Neuronal stem cell (in vitro differentiated cells): ENCODE data around the gene CCDC63.
A peak's percentile ranks its signal among the peaks of the same experiment; 100 is the strongest.

ENCODE experiments used
- DNase-seq: peaks from one replicate; pipeline ENCODE4 v3.0.0-alpha.2; 2013; ENCODE audit warnings: low spot score
- H2AFZ ChIP-seq: one replicate; pipeline ENCODE4 v1.6.1; 2013; ENCODE audit warnings: mild to moderate bottlenecking, low read length, inconsistent platforms
- H2AK5ac ChIP-seq: 2 replicates; pipeline ENCODE4 v1.6.1; 2013; ENCODE audit warnings: low read depth, mild to moderate bottlenecking, inconsistent platforms, low read length, moderate library complexity, mixed read lengths
- H2BK120ac ChIP-seq: 2 replicates; pipeline ENCODE4 v1.6.1; 2013; ENCODE audit warnings: low read depth, mild to moderate bottlenecking, inconsistent platforms, low read length, moderate library complexity, mixed read lengths
- H2BK12ac ChIP-seq: one replicate; pipeline ENCODE4 v1.6.1; 2013; ENCODE audit warnings: low read length, inconsistent platforms
- H2BK15ac ChIP-seq: 2 replicates; pipeline ENCODE4 v1.6.1; 2013; ENCODE audit warnings: mild to moderate bottlenecking, low read length, inconsistent platforms, mixed read lengths
- H2BK5ac ChIP-seq: one replicate; pipeline ENCODE4 v1.6.1; 2013; ENCODE audit warnings: inconsistent platforms, mild to moderate bottlenecking, low read length, moderate library complexity
- H3K14ac ChIP-seq: one replicate; pipeline ENCODE4 v1.6.1; 2013; ENCODE audit warnings: low read length, inconsistent platforms
- H3K18ac ChIP-seq: 2 replicates; pipeline ENCODE4 v1.6.1; 2013; ENCODE audit warnings: low read length, inconsistent platforms
- H3K23ac ChIP-seq: 2 replicates; pipeline ENCODE4 v1.6.1; 2013; ENCODE audit warnings: low read depth, mild to moderate bottlenecking, mixed read lengths, low read length, inconsistent platforms; ENCODE audit not compliant: poor library complexity
- H3K27ac ChIP-seq: replicated peaks from 3 replicates; pipeline ENCODE4 v1.5.1; 2013; ENCODE audit warnings: low read length, inconsistent platforms
- H3K27me3 ChIP-seq, 3 experiments: 2 replicates each; pipeline ENCODE4 v1.6.1; 2013; ENCODE audit warnings: low read length in 3 of 3, mild to moderate bottlenecking in 2 of 3, inconsistent platforms in 1 of 3, low read depth in 1 of 3, mixed read lengths in 1 of 3, moderate library complexity in 1 of 3; ENCODE audit not compliant: control insufficient read depth in 3 of 3, insufficient read depth in 3 of 3
- H3K36me3 ChIP-seq, 2 donors: replicated peaks in 1 of 2; 2 replicates each; pipeline ENCODE4 v1.6.1; 2013; ENCODE audit warnings: low read length in 2 of 2; ENCODE audit not compliant: control insufficient read depth in 2 of 2, insufficient read depth in 2 of 2
- H3K4ac ChIP-seq: 2 replicates; pipeline ENCODE4 v1.6.1; 2013; ENCODE audit warnings: inconsistent platforms, mild to moderate bottlenecking, low read length, moderate library complexity
- H3K4me1 ChIP-seq, 2 donors: 1 replicate in 1 of 2; 2 replicates in 1 of 2; pipeline ENCODE4 v1.6.1; 2013; ENCODE audit warnings: low read length in 2 of 2, low read depth in 1 of 2; ENCODE audit not compliant: control insufficient read depth in 2 of 2, insufficient read depth in 1 of 2
- H3K4me2 ChIP-seq: one replicate; pipeline ENCODE4 v1.6.1; 2013; ENCODE audit warnings: mild to moderate bottlenecking, low read length, inconsistent platforms; ENCODE audit not compliant: insufficient read depth, poor library complexity, severe bottlenecking
- H3K4me3 ChIP-seq, 2 donors: 2 replicates each; pipeline ENCODE4 v1.5.1; 2013; ENCODE audit warnings: low read length in 2 of 2, mild to moderate bottlenecking in 2 of 2, inconsistent platforms in 1 of 2, moderate library complexity in 1 of 2
- H3K79me1 ChIP-seq: one replicate; pipeline ENCODE4 v1.6.1; 2013; ENCODE audit warnings: low read depth, mild to moderate bottlenecking, inconsistent platforms, low read length, moderate library complexity
- H3K9ac ChIP-seq: one replicate; pipeline ENCODE4 v1.6.1; 2013; ENCODE audit warnings: mild to moderate bottlenecking, low read depth, low read length, inconsistent platforms; ENCODE audit not compliant: poor library complexity
- H3K9me3 ChIP-seq, 2 donors: replicated peaks in 1 of 2; 2 replicates each; pipeline versions ENCODE3 to v1.6.1; 2013; ENCODE audit warnings: low read length in 2 of 2, mild to moderate bottlenecking in 2 of 2, inconsistent platforms in 1 of 2, low read depth in 1 of 2, mixed read lengths in 1 of 2, moderate library complexity in 1 of 2; ENCODE audit not compliant: control insufficient read depth in 2 of 2, insufficient read depth in 1 of 2
- H4K8ac ChIP-seq: one replicate; pipeline ENCODE4 v1.6.1; 2013; ENCODE audit warnings: low read depth, mild to moderate bottlenecking, inconsistent platforms, low read length, moderate library complexity
- H4K91ac ChIP-seq: one replicate; pipeline ENCODE4 v1.6.1; 2013; ENCODE audit warnings: low read length, low read depth, mild to moderate bottlenecking, inconsistent platforms; ENCODE audit not compliant: poor library complexity
- WGBS, 2 donors: extraction: QIAGEN DNeasy Blood & Tissue Kit; methylation state at CpG; one replicate each; pipeline ENCODE4 v1.1.7; 2013; ENCODE audit warnings: missing lambda C conversion rate in 2 of 2, mixed read lengths in 1 of 2; ENCODE audit not compliant: insufficient read length in 2 of 2, insufficient replicate concordance in 1 of 2; ENCODE audit errors: extremely low coverage in 2 of 2; 5-methylcytosine and 5-hydroxymethylcytosine counted together

Gene CCDC63

DNA sequence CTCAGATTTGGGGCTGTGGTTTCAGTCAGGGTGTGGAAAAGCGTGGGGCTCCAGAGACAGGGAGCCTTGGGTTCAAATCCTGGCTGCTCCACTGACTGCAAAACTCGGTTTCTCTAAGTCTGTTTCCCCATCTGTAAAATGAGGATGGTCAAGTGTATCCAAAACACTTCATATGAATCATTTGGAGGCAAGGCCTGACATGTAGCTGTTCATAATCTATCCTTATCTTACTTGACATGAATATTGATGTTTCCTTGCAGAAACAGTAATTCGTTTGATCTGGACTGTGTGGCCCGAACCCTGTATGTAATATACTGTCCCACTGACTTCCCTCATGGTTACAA lies 1.5 kb upstream of the CCDC63 start:
- Histone ChIP-seq H3K4me1 (peaks cover 0 to 2% of the 10 kb centered on the region in 2 donors), H2BK12ac (no peak overlapping the region), H4K8ac (no peak overlapping the region), H3K4ac (no peak overlapping the region), H3K27ac (no peak overlapping the region), H3K23ac (no peak overlapping the region), H2AK5ac (no peak overlapping the region), H2BK120ac (no peak overlapping the region), H2AFZ (no peak overlapping the region), H3K9ac (no peak overlapping the region), H2BK15ac (no peak overlapping the region), H3K79me1 (no peaks in the 10 kb centered on the region), H3K14ac (no peak overlapping the region), H3K27me3 (peaks cover 0 to 48% (median 0%) of the 10 kb centered on the region in 3 experiments), H4K91ac (no peak overlapping the region), H3K36me3 (no peaks in the 10 kb centered on the region), H2BK5ac (no peak overlapping the region), H3K9me3 (peaks cover 0 to 1% of the 10 kb centered on the region in 2 donors), H3K18ac (no peak overlapping the region), H3K4me3 (no peak overlapping the region), H3K4me2 (no peak overlapping the region)
- no peak for DNase-seq
- WGBS, 2 donors, result no CpG with 5 or more reads among the region's 4 CpGs

DNA sequence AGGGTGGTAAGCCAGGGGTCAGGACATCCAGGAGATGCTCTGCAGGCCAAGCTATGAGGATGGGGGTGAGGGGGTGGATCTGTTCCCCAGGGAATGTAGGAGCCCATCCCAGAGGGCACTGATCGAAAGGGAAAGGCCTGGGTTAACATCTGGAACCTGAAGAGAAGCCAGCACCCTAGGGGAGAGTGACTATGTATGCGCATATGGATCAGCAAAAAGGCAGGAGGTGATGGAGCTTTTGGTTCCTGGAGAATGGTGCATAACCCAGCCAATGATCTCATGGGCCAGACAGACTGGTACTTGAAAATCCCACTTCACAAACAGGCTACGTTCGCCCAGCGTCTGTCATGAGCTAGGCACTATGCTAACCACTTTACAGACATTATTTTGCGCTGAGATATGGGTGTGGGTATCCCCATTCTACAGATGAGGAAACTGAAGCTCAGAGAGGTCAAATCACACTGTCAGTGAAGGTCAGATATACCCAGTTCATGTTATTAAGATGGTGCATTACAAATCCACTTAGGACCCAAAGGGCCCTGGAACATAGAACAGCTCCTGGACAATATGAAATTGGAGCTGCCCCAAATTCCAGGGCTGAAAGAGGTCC lies 1.6 kb downstream of the CCDC63 start:
- Histone ChIP-seq H3K27ac (no peak overlapping the region), H2BK15ac (no peak overlapping the region), H3K36me3 (no peaks in the 10 kb centered on the region), H3K4ac (no peak overlapping the region), H2BK12ac (no peak overlapping the region), H2BK5ac (no peak overlapping the region), H3K18ac (peak overlapping the region; percentile 62), H4K8ac (no peak overlapping the region), H2AK5ac (peak overlapping the region; percentile 22), H3K9ac (no peak overlapping the region), H3K4me3 (no peak overlapping the region), H3K79me1 (no peaks in the 10 kb centered on the region), H3K27me3 (peaks cover 0 to 48% (median 0%) of the 10 kb centered on the region in 3 experiments), H3K14ac (no peak overlapping the region), H3K4me1 (peaks cover 0 to 2% of the 10 kb centered on the region in 2 donors), H3K23ac (no peak overlapping the region), H2AFZ (no peak overlapping the region), H3K4me2 (no peak overlapping the region), H3K9me3 (peaks cover 0 to 1% of the 10 kb centered on the region in 2 donors), H2BK120ac (no peak overlapping the region), H4K91ac (no peak overlapping the region)
- DNase-seq, result no peak
- WGBS, 2 donors, result no CpG with 5 or more reads among the region's 6 CpGs

DNA sequence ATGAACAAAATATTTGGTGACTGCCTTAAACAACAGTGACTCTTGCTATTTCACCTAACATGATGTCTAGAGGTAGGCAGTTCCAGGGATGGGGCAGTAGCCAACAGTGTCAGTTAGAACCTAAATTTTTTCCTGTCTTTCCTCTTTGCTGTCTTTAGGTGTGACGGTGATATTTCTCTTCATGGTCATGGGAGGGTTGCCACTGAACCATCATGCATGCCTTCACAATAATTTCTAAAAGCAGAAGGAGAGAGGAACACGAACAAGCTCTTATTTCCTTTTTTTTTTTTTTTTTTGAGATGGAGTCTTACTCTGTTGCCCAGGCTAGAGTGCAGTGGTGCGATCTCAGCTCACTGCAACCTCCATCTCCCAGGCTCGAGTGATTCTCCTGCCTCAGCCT lies 2.4 kb downstream of the CCDC63 start:
- DNase-seq, result no peak
- Histone ChIP-seq H2BK15ac (no peak overlapping the region), H2BK120ac (no peak overlapping the region), H3K9ac (no peak overlapping the region), H3K4ac (no peak overlapping the region), H3K27me3 (peaks cover 0 to 47% (median 0%) of the 10 kb centered on the region in 3 experiments), H3K4me2 (no peak overlapping the region), H3K27ac (no peak overlapping the region), H3K23ac (no peak overlapping the region), H3K79me1 (no peaks in the 10 kb centered on the region), H3K14ac (no peak overlapping the region), H3K4me3 (no peak overlapping the region), H2AK5ac (no peak overlapping the region), H3K36me3 (no peaks in the 10 kb centered on the region), H2BK12ac (no peak overlapping the region), H2AFZ (no peak overlapping the region), H4K8ac (no peak overlapping the region), H4K91ac (no peak overlapping the region), H3K4me1 (peaks cover 0 to 7% of the 10 kb centered on the region in 2 donors), H3K18ac (no peak overlapping the region), H2BK5ac (no peak overlapping the region), H3K9me3 (peaks cover 0 to 1% of the 10 kb centered on the region in 2 donors)
- WGBS, 2 donors, result no CpG with 5 or more reads among the region's 4 CpGs

DNA sequence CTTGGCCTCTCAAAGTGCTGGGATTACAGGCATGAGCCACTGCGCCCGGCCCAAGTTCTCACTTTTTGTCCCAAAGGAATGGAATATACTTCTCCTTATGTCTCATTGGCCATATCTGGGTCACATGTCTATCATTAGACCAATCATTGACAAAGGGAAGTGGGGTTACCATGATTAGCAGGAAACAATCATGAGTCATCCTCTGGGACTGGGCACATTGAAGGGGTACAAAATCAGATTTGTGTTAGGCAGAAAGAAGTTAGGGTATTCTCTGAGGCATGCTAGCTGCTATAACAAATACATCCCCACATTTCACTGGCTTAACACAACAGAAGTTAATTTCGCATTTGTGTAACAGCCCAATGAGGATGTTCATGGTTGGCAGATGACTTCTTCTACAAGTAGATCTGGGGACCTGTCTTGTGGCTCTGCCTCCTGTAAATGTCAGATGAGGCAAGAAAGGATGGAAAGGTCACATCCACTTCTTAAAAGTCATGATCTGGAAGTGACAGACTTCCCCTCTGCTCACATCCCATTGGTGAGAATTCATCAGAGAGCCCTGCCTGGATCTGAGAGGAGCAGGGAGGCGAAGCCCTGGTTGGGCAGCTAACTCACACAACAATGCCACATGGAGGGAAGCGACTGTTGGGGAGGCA lies 3.1 kb downstream of the CCDC63 start:
- no CpG with 5 or more reads among the region's 5 CpGs for WGBS, 2 donors

More for the DNA sequence above, 3.1 kb downstream of the CCDC63 start:
- Histone ChIP-seq H3K27ac (no peak overlapping the region), H2AK5ac (no peak overlapping the region), H2BK5ac (no peak overlapping the region), H3K4me3 (no peak overlapping the region), H2BK15ac (no peak overlapping the region), H3K27me3 (peaks cover 0 to 41% (median 0%) of the 10 kb centered on the region in 3 experiments), H2BK120ac (no peak overlapping the region), H3K18ac (no peak overlapping the region), H3K23ac (no peak overlapping the region), H3K9ac (no peak overlapping the region), H3K4ac (no peak overlapping the region), H3K36me3 (no peaks in the 10 kb centered on the region), H4K8ac (no peak overlapping the region), H2BK12ac (no peak overlapping the region), H3K79me1 (no peaks in the 10 kb centered on the region), H3K4me1 (peaks cover 0 to 7% of the 10 kb centered on the region in 2 donors), H2AFZ (no peak overlapping the region), H3K4me2 (no peak overlapping the region), H4K91ac (no peak overlapping the region), H3K14ac (no peak overlapping the region), H3K9me3 (peaks cover 0 to 1% of the 10 kb centered on the region in 2 donors)
- DNase-seq, result no peak
